GM15510 (cell line): Measurements from ENCODE around the gene TSPEAR.

ENCODE experiments used
- POLR2A ChIP-seq: IDR thresholded peaks from 3 replicates; pipeline ENCODE4 v1.6.1; 2011; ENCODE audit warnings: borderline replicate concordance; ENCODE audit not compliant: insufficient read length; ENCODE audit errors: extremely low read depth

TSPEAR gene

GRCh38 chr21:44716984-44717383, 5.6 kb upstream of the TSPEAR start:
- TF ChIP-seq POLR2A, result no peak

DNA sequence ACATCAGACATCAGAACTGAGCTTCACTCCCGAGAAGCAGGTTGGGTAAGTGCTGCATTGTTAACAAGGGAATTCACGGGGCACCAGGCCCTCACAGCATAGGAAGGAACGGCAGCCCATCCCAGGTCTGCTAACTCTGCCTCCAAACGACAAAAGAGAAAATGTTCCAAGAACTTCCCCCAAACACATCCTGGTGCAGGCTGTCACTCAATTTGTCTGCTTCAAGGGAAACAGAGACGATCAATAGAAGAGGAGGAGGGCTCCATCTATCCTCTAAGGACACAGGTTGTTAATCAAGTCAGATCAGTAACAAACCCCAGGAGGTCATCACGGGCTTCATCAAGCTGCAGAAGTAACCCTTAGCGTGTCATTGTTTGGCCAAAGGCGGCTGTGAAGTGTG, 3.5 kb upstream of the TSPEAR start:
- no peak for TF ChIP-seq POLR2A

- no peak for TF ChIP-seq POLR2A
These were observed 2.5 kb upstream of the TSPEAR start for GRCh38 chr21:44713846-44714245.

- no peak for TF ChIP-seq POLR2A
These were observed 1.8 kb upstream of the TSPEAR start for GRCh38 chr21:44713130-44713529.

- TF ChIP-seq POLR2A, result no peak
These were observed 1.0 kb upstream of the TSPEAR start for GRCh38 chr21:44712203-44713028.

- TF ChIP-seq POLR2A, result no peak
These were observed 531 bp downstream of the TSPEAR start for GRCh38 chr21:44710756-44711326.

- no peak for TF ChIP-seq POLR2A
These were observed 1.1 kb downstream of the TSPEAR start for GRCh38 chr21:44710294-44710665.

GRCh38 chr21:44709426-44710293, 1.7 kb downstream of the TSPEAR start:
- TF ChIP-seq POLR2A, result no peak

- no peak for TF ChIP-seq POLR2A
These were observed 2.4 kb downstream of the TSPEAR start for GRCh38 chr21:44708866-44709425.

DNA sequence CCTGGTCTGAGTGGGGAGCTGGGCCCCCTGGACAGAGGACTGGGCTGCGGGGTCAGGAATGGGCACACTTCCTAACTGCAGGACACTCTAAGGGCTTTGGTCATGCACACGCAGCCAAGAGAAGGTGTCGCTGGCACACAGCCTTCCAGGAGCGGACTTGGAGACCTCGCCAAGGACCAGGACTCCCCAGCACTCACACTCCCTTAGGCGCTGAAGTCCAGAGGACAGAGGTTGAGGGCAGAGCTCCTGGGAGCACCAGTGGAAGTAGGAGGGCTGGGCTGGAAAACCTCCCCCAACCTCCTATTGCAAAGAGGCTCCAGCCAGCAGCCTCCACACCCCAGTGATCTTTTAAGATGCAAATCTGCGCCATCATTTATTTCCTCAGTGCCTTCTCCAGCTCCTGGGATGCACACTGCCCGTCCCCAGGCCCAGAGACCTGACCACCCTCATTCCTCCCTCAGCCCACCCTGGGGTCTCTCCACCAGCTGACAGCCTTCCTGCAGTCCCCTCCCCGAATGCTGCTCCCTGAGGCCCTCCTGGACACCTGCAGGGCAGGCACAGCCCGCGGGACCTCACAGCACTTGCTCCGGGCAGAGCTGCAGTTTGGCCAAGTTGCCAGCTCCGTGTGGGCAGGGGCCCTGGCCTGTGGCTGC, 3.0 kb downstream of the TSPEAR start:
- no peak for TF ChIP-seq POLR2A

- TF ChIP-seq POLR2A, result no peak
These were observed 4.4 kb downstream of the TSPEAR start for GRCh38 chr21:44706706-44707581.

- TF ChIP-seq POLR2A, result no peak
These were observed 5.2 kb downstream of the TSPEAR start for GRCh38 chr21:44706026-44706705.

- TF ChIP-seq POLR2A, result no peak
These were observed 6.8 kb downstream of the TSPEAR start for GRCh38 chr21:44704636-44705001.

DNA sequence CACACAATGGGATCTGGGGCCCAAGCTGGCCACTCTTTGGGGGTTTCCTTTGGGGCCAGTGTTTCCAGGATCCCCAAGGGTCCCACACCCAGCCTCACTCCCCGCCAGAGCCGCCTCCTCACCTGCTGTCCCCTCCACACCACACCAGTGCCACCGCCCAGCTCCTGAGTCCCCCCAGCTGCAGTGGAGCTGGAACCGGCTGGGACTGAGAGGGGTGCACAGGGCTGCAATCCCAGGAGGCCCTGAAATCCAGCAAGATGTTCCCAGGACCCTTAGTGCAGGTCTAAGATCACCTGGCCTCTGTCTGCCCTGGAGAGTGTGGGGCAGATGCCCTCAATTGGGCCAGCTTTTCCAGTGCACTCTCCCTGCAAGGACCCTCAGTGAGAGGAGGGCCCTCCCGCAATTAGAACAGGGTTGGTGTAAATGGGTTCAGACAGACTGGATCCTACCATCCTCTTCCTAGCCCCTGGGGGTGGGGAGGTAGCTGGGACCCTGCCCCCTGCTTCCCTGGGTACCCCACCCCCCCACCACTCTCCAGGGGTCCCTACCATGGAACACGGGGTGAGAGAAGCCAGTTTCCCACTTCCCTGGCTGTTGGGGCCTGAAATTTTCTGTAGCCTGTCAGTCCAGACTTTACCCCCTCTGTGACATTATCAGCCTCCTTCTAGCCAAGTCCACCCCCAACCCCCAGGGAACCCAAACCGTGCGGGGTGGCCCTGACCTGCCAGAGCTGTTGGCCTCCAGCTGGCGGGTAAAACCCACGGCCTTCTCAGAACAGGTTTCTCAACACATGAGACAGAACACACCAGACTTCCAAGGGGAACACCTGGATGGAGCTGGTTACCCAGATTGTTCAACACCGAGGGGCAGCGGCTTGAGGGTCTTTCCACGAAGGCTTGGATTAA, 7.4 kb downstream of the TSPEAR start:
- TF ChIP-seq POLR2A, result no peak
